IMR-90 (cell line): ENCODE data around the gene CA7. TPM values are rescaled to one million over a fixed set of nuclear protein-coding genes. Genes with fewer than 3 reads are reported as not detected.

Experiments used
- ATAC-seq: fragments of 200-7000 bp; cut with Tn5 transposase; 2 replicates; pipeline ENCODE4 v1.9.1; 2020; ENCODE audit warnings: low read depth, mild to moderate bottlenecking, moderate library complexity
- BruUV-seq: library from RNA; stranded (reverse); fragments of 400-500 nt; replicated peaks from 2 replicates; lab custom pipeline; 2021; lab: Mats Ljungman, UMichigan
- CTCF ChIA-PET: fragments of 300-600 bp; formaldehyde crosslinking; extraction: SDS; loops from one replicate; lab custom pipeline; 2021; ENCODE audit warnings: antibody characterized with exemption; lab: Yijun Ruan, JAX
- POLR2A ChIA-PET: fragments of 300-600 bp; sonication (Branson Sonifier 250); formaldehyde crosslinking; loops from one replicate; lab custom pipeline; 2022; ENCODE audit warnings: antibody characterized with exemption; ENCODE audit not compliant: unreplicated experiment; lab: Charles Lee
- DNase-seq: peaks from one replicate; pipeline ENCODE4 v3.0.0; 2013
- H2AFZ ChIP-seq: replicated peaks from 2 replicates; pipeline ENCODE3; 2013; ENCODE audit warnings: low read length, mild to moderate bottlenecking; ENCODE audit not compliant: poor library complexity
- H2AK5ac ChIP-seq: 2 replicates; pipeline ENCODE4 v1.6.1; 2013; ENCODE audit warnings: low read depth, low read length, inconsistent platforms
- H2AK9ac ChIP-seq: replicated peaks from 2 replicates; pipeline ENCODE3; 2013; ENCODE audit warnings: mild to moderate bottlenecking, low read depth, low read length, moderate library complexity; ENCODE audit not compliant: poor library complexity
- H2BK120ac ChIP-seq: 2 replicates; pipeline ENCODE4 v1.6.1; 2013; ENCODE audit warnings: low read depth, low read length, inconsistent platforms
- H2BK15ac ChIP-seq: 3 replicates; pipeline ENCODE4 v1.6.1; 2013; ENCODE audit warnings: low read depth, low read length, inconsistent platforms
- H2BK20ac ChIP-seq: 2 replicates; pipeline ENCODE4 v1.6.1; 2013; ENCODE audit warnings: low read depth, mild to moderate bottlenecking, inconsistent platforms, low read length, moderate library complexity
- H2BK5ac ChIP-seq: 2 replicates; pipeline ENCODE4 v1.6.1; 2013; ENCODE audit warnings: mild to moderate bottlenecking, low read depth, low read length, inconsistent platforms; ENCODE audit not compliant: poor library complexity, severe bottlenecking
- H3K14ac ChIP-seq: replicated peaks from 2 replicates; pipeline ENCODE4 v1.6.1; 2013; ENCODE audit warnings: low read depth, low read length, inconsistent platforms
- H3K18ac ChIP-seq: 2 replicates; pipeline ENCODE4 v1.6.1; 2013; ENCODE audit warnings: low read depth, low read length, control low read depth
- H3K23ac ChIP-seq: 2 replicates; pipeline ENCODE4 v1.6.1; 2013; ENCODE audit warnings: low read depth, low read length, inconsistent platforms
- H3K27ac ChIP-seq: 2 replicates; pipeline ENCODE4 v1.5.1; 2013; ENCODE audit warnings: mild to moderate bottlenecking, control low read depth, low read length; ENCODE audit not compliant: insufficient read depth
- H3K27me3 ChIP-seq: 2 replicates; pipeline ENCODE4 v1.6.1; 2013; ENCODE audit warnings: low read length; ENCODE audit not compliant: control insufficient read depth, insufficient read depth
- H3K36me3 ChIP-seq: 2 replicates; pipeline ENCODE4 v1.6.1; 2013; ENCODE audit warnings: low read length, mixed read lengths; ENCODE audit not compliant: control insufficient read depth, insufficient read depth
- H3K4ac ChIP-seq: 2 replicates; pipeline ENCODE4 v1.6.1; 2013; ENCODE audit warnings: low read depth, low read length, inconsistent platforms
- H3K4me1 ChIP-seq: 2 replicates; pipeline ENCODE4 v1.6.1; 2013; ENCODE audit warnings: low read length, mixed read lengths; ENCODE audit not compliant: control insufficient read depth, insufficient read depth
- H3K4me2 ChIP-seq: 2 replicates; pipeline ENCODE4 v1.6.1; 2013; ENCODE audit warnings: low read depth, mild to moderate bottlenecking, control low read depth, low read length, moderate library complexity
- H3K4me3 ChIP-seq: 2 replicates; pipeline ENCODE4 v1.5.1; 2013; ENCODE audit warnings: low read depth, mild to moderate bottlenecking, control low read depth, low read length, moderate library complexity; ENCODE audit not compliant: insufficient read depth
- H3K56ac ChIP-seq: 2 replicates; pipeline ENCODE4 v1.6.1; 2013; ENCODE audit warnings: low read length, inconsistent platforms; ENCODE audit not compliant: insufficient read depth; ENCODE audit errors: extremely low read depth
- H3K79me1 ChIP-seq, 2 experiments: 2 replicates each; pipeline ENCODE4 v1.6.1; 2013; ENCODE audit warnings: low read length in 2 of 2, inconsistent platforms in 1 of 2, low read depth in 1 of 2
- H3K9ac ChIP-seq: 2 replicates; pipeline ENCODE4 v1.6.1; 2013; ENCODE audit warnings: low read depth, low read length, control low read depth
- H3K9me1 ChIP-seq: 2 replicates; pipeline ENCODE4 v1.6.1; 2013; ENCODE audit warnings: low read length, inconsistent platforms; ENCODE audit not compliant: insufficient read depth
- H3K9me3 ChIP-seq: 2 replicates; pipeline ENCODE4 v1.6.1; 2013; ENCODE audit warnings: low read length; ENCODE audit not compliant: control insufficient read depth, insufficient read depth
- H4K20me1 ChIP-seq: 2 replicates; pipeline ENCODE4 v1.6.1; 2013; ENCODE audit warnings: low read length, inconsistent platforms; ENCODE audit not compliant: insufficient read depth
- H4K5ac ChIP-seq: 2 replicates; pipeline ENCODE4 v1.6.1; 2013; ENCODE audit warnings: mild to moderate bottlenecking, low read depth, low read length, control low read depth
- H4K8ac ChIP-seq, 2 experiments: 2 replicates each; pipeline ENCODE4 v1.6.1; 2013; ENCODE audit warnings: low read depth in 2 of 2, low read length in 2 of 2, control low read depth in 1 of 2, inconsistent platforms in 1 of 2
- H4K91ac ChIP-seq: 2 replicates; pipeline ENCODE4 v1.6.1; 2013; ENCODE audit warnings: low read depth, low read length, inconsistent platforms; ENCODE audit not compliant: insufficient read depth
- BHLHE40 ChIP-seq: fragments of 150-350 bp; IDR thresholded peaks from 2 replicates; pipeline ENCODE4 v1.6.1; 2016; ENCODE audit warnings: mild to moderate bottlenecking, low read depth, low read length
- CEBPB ChIP-seq: IDR thresholded peaks from 2 replicates; pipeline ENCODE4 v1.6.1; 2012; ENCODE audit warnings: low read depth, low read length, improper control_type of control experiment
- CHD1 ChIP-seq: IDR thresholded peaks from 2 replicates; pipeline ENCODE4 v1.6.1; 2012; ENCODE audit warnings: low read depth, low read length, improper control_type of control experiment
- FOS ChIP-seq: fragments of 150-350 bp; IDR thresholded peaks from 2 replicates; pipeline ENCODE4 v1.6.1; 2016; ENCODE audit warnings: low read depth, low read length
- MAZ ChIP-seq: IDR thresholded peaks from 2 replicates; pipeline ENCODE4 v1.6.1; 2012; ENCODE audit warnings: low read depth, mild to moderate bottlenecking, low read length, improper control_type of control experiment, moderate library complexity, borderline replicate concordance
- RAD21 ChIP-seq: IDR thresholded peaks from 2 replicates; pipeline ENCODE4 v1.6.1; 2012; ENCODE audit warnings: low read length, improper control_type of control experiment
- SMC3 ChIP-seq: fragments of 150-350 bp; IDR thresholded peaks from 2 replicates; pipeline ENCODE4 v1.6.1; 2016; ENCODE audit warnings: low read depth, mild to moderate bottlenecking, antibody characterized with exemption, low read length, moderate library complexity
- WGBS, 2 experiments: methylation state at CpG; one replicate each; pipeline versions ENCODE4 v1.1.5 to v1.1.7; 2013; ENCODE audit warnings: missing lambda C conversion rate in 2 of 2; ENCODE audit not compliant: insufficient read length in 1 of 2; ENCODE audit errors: extremely low coverage in 2 of 2; 5-methylcytosine and 5-hydroxymethylcytosine counted together
- dilution Hi-C: fragments of 300-500 bp; cut with HindIII; formaldehyde crosslinking; loops from one replicate; pipeline ENCODE4 v1.14.3; 2018; ENCODE audit warnings: low sequenced_read_pairs; ENCODE audit not compliant: unreplicated experiment
- in situ Hi-C: fragments of 300-500 bp; cut with MboI; formaldehyde crosslinking; loops from 3 replicates; pipeline ENCODE4 v1.14.3; 2019; ENCODE audit warnings: low sequenced_read_pairs, inconsistent platforms, mixed read lengths
- intact Hi-C: fragments of 100-400 bp; cut with micrococcal nuclease; formaldehyde crosslinking; loops from 2 replicates; pipeline ENCODE4 v1.10.0; 2022
- polyA plus RNA-seq, 3 experiments: library from polyadenylated mRNA; depleted of rRNA; stranded (reverse); fragments of >200 nt; gene quantifications; 2 replicates each; pipeline ENCODE4 v1.2.3, GENCODE V29; 2012; ENCODE audit warnings: low replicate concordance in 1 of 3
- total RNA-seq: library from RNA; depleted of rRNA; stranded (reverse); fragments of >200 nt; gene quantifications from 2 replicates; pipeline ENCODE4 v1.2.3, GENCODE V29; 2012
- TF ChIP-seq, protein P1 (sequence below): fragments of 150-350 bp; IDR thresholded peaks from 2 replicates; pipeline ENCODE4 v1.6.1; 2017; ENCODE audit warnings: mild to moderate bottlenecking, antibody characterized with exemption, low read length, low read depth
- TF ChIP-seq, protein P2 (sequence below): conservative IDR thresholded peaks from 2 replicates; pipeline ENCODE4 v1.5.1; 2012; ENCODE audit warnings: mild to moderate bottlenecking, low read depth, low read length, improper control_type of control experiment
- TF ChIP-seq, protein P3 (sequence below): fragments of 150-350 bp; IDR thresholded peaks from 2 replicates; pipeline ENCODE4 v1.6.1; 2016; ENCODE audit warnings: low read depth, mild to moderate bottlenecking, low read length, moderate library complexity, borderline replicate concordance

CA7 gene
- total and polyA plus RNA-seq, 2 of the 4 experiments (the other 2 are of a cell fraction) = not detected

DNA sequence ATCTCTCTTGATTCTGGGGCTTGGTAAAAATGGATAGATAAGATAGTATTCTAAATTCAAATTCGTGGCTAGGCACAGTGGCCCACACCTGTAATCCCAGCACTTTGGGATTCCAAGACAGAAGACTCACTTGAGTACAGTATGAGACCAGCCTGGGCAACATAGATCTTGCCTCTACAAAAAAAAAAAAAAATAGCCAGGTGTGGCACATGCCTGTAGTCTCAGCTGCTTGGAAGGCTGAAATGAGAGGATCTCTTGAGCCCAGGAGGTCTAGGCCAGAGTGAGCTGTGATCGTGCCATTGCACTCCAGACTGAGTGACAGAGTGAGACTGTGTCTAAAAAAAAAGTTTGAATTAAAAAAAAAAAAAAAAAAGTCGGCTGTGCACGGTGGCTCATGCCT is 45.4 kb downstream of the CA7 start:
- POLR2A ChIA-PET = interaction anchor here (0.7 kb wide), 1 partner anchor 15 kb away, joined by 4 read pairs; no protein-coding TSS in a partner anchor
- Histone ChIP-seq H3K23ac (no peak overlapping the region), H3K9me1 (peaks cover 11% of the 10 kb centered on the region), H4K20me1 (peaks cover 10% of the 10 kb centered on the region; the same call in 1 of the 2 replicates), H3K4me3 (no peak overlapping the region), H2AK9ac (no peak overlapping the region), H3K4ac (no peak overlapping the region), H4K5ac (no peak overlapping the region), H3K56ac (no peak overlapping the region), H2BK20ac (no peak overlapping the region), H3K27me3 (no peaks in the 10 kb centered on the region), H3K14ac (no peak overlapping the region), H3K27ac (no peak overlapping the region), H3K9me3 (no peaks in the 10 kb centered on the region), H3K79me1 (peaks cover 3 to 18% of the 10 kb centered on the region in 2 experiments; a peak in 2 of 4 replicates), H2AK5ac (no peak overlapping the region), H3K18ac (no peak overlapping the region), H3K36me3 (peaks cover 15% of the 10 kb centered on the region), H2BK15ac (no peak overlapping the region), H3K4me1 (peaks cover 15% of the 10 kb centered on the region), H4K91ac (no peak overlapping the region), H2AFZ (no peak overlapping the region), H3K9ac (no peak overlapping the region), H2BK5ac (no peak overlapping the region), H2BK120ac (no peak overlapping the region), H4K8ac (no peak overlapping the region), H3K4me2 (no peak overlapping the region)
- TF ChIP-seq RAD21 = no peak
- no peak for TF ChIP-seq CEBPB
- TF ChIP-seq FOS = no peak
- TF ChIP-seq SMC3 = no peak
- TF ChIP-seq, protein P1, sequence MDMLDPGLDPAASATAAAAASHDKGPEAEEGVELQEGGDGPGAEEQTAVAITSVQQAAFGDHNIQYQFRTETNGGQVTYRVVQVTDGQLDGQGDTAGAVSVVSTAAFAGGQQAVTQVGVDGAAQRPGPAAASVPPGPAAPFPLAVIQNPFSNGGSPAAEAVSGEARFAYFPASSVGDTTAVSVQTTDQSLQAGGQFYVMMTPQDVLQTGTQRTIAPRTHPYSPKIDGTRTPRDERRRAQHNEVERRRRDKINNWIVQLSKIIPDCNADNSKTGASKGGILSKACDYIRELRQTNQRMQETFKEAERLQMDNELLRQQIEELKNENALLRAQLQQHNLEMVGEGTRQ = no peak
- TF ChIP-seq MAZ = no peak
- TF ChIP-seq, protein P2, sequence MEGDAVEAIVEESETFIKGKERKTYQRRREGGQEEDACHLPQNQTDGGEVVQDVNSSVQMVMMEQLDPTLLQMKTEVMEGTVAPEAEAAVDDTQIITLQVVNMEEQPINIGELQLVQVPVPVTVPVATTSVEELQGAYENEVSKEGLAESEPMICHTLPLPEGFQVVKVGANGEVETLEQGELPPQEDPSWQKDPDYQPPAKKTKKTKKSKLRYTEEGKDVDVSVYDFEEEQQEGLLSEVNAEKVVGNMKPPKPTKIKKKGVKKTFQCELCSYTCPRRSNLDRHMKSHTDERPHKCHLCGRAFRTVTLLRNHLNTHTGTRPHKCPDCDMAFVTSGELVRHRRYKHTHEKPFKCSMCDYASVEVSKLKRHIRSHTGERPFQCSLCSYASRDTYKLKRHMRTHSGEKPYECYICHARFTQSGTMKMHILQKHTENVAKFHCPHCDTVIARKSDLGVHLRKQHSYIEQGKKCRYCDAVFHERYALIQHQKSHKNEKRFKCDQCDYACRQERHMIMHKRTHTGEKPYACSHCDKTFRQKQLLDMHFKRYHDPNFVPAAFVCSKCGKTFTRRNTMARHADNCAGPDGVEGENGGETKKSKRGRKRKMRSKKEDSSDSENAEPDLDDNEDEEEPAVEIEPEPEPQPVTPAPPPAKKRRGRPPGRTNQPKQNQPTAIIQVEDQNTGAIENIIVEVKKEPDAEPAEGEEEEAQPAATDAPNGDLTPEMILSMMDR = no peak
- no peak for TF ChIP-seq BHLHE40
- TF ChIP-seq CHD1 = no peak
- TF ChIP-seq, protein P3, sequence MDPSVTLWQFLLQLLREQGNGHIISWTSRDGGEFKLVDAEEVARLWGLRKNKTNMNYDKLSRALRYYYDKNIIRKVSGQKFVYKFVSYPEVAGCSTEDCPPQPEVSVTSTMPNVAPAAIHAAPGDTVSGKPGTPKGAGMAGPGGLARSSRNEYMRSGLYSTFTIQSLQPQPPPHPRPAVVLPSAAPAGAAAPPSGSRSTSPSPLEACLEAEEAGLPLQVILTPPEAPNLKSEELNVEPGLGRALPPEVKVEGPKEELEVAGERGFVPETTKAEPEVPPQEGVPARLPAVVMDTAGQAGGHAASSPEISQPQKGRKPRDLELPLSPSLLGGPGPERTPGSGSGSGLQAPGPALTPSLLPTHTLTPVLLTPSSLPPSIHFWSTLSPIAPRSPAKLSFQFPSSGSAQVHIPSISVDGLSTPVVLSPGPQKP = no peak
- CTCF ChIA-PET = no interaction called here
- no peak for DNase-seq
- dilution Hi-C loops = no loop called here
- WGBS, 2 experiments = no CpG with 5 or more reads among the region's 4 CpGs
- no peak for ATAC-seq
- intact Hi-C loops = loop anchor here (10.0 kb wide), 1 partner anchor 265 kb away; the partner anchor contains the start of genes B3GNT9, FBXL8 and TRADD
- in situ Hi-C loops = no loop called here
- BruUV-seq = no TSS peak
